Central memory CD8-positive, alpha-beta T cell (primary cell): ENCODE data around the gene PEX14.

Experiments
- ATAC-seq: fragments of 150-1000 bp; cut with Tn5 transposase; replicated peaks from 2 replicates; pipeline ENCODE4 v1.10.0; 2022; ENCODE audit warnings: mild to moderate bottlenecking, moderate FRiP score, moderate number of reproducible peaks; ENCODE audit not compliant: poor library complexity, severe bottlenecking; ENCODE audit errors: extremely low read depth
- DNase-seq, 2 donors: peaks; one replicate each; pipeline ENCODE4 v3.0.0; 2021; ENCODE audit warnings: low spot score in 2 of 2
- H3K27ac Mint-ChIP-seq: one replicate; pipeline ENCODE4 v1.8.0; 2022; ENCODE audit warnings: low read depth, mild to moderate bottlenecking, moderate library complexity, mixed read lengths
- H3K27me3 Mint-ChIP-seq: one replicate; pipeline ENCODE4 v1.8.0; 2022; ENCODE audit warnings: mixed read lengths
- H3K36me3 Mint-ChIP-seq: one replicate; pipeline ENCODE4 v1.8.0; 2022; ENCODE audit warnings: mild to moderate bottlenecking, moderate library complexity, mixed read lengths; ENCODE audit not compliant: insufficient read depth
- H3K4me1 Mint-ChIP-seq: one replicate; pipeline ENCODE4 v1.8.0; 2022; ENCODE audit warnings: mixed read lengths
- H3K4me3 Mint-ChIP-seq: one replicate; pipeline ENCODE4 v1.8.0; 2022; ENCODE audit warnings: mild to moderate bottlenecking, moderate library complexity, mixed read lengths
- H3K9me3 Mint-ChIP-seq: one replicate; pipeline ENCODE4 v1.8.0; 2022; ENCODE audit warnings: mixed read lengths

PEX14 gene

GRCh38 chr1:10602936-10603335 lies 128.2 kb downstream of the PEX14 start:
- Mint-ChIP-seq H3K36me3 (peaks cover 2% of the 10 kb centered on the region), H3K4me1 (no peaks in the 10 kb centered on the region), H3K9me3 (no peaks in the 10 kb centered on the region), H3K4me3 (no peak overlapping the region), H3K27ac (no peak overlapping the region), H3K27me3 (no peaks in the 10 kb centered on the region)
- no peak for DNase-seq
- ATAC-seq, result no peak

- no peak for DNase-seq
- Mint-ChIP-seq H3K36me3 (no peaks in the 10 kb centered on the region), H3K4me3 (no peak overlapping the region), H3K4me1 (no peaks in the 10 kb centered on the region), H3K9me3 (no peaks in the 10 kb centered on the region), H3K27me3 (no peaks in the 10 kb centered on the region), H3K27ac (no peak overlapping the region)
- ATAC-seq, result no peak
Observed at GRCh38 chr1:10604966-10605365, 130.2 kb downstream of the PEX14 start.

GRCh38 chr1:10606064-10606463 lies 131.3 kb downstream of the PEX14 start:
- no peaks in the 10 kb centered on the region for H3K9me3 Mint-ChIP-seq
- no peaks in the 10 kb centered on the region for H3K27me3 Mint-ChIP-seq
- no peak for DNase-seq
- H3K36me3 Mint-ChIP-seq, result no peaks in the 10 kb centered on the region
- ATAC-seq, result no peak
- H3K27ac Mint-ChIP-seq, result no peak overlapping the region
- H3K4me1 Mint-ChIP-seq, result no peaks in the 10 kb centered on the region
- H3K4me3 Mint-ChIP-seq, result no peak overlapping the region

GRCh38 chr1:10607228-10607627 lies 132.5 kb downstream of the PEX14 start:
- no peak overlapping the region for H3K27ac Mint-ChIP-seq
- no peak for ATAC-seq
- H3K4me3 Mint-ChIP-seq, result no peak overlapping the region
- DNase-seq, result no peak
- H3K36me3 Mint-ChIP-seq, result no peaks in the 10 kb centered on the region
- no peaks in the 10 kb centered on the region for H3K4me1 Mint-ChIP-seq
- no peaks in the 10 kb centered on the region for H3K9me3 Mint-ChIP-seq
- no peaks in the 10 kb centered on the region for H3K27me3 Mint-ChIP-seq

- no peak overlapping the region for H3K27ac Mint-ChIP-seq
- H3K9me3 Mint-ChIP-seq, result no peaks in the 10 kb centered on the region
- no peaks in the 10 kb centered on the region for H3K36me3 Mint-ChIP-seq
- no peak for DNase-seq
- no peaks in the 10 kb centered on the region for H3K4me1 Mint-ChIP-seq
- ATAC-seq, result no peak
- H3K27me3 Mint-ChIP-seq, result no peaks in the 10 kb centered on the region
- H3K4me3 Mint-ChIP-seq, result no peak overlapping the region
Observed at GRCh38 chr1:10608690-10609089, 133.9 kb downstream of the PEX14 start.

- ATAC-seq (no peak), DNase-seq (no peak)
- H3K9me3 Mint-ChIP-seq, result no peaks in the 10 kb centered on the region
- H3K27me3 Mint-ChIP-seq, result no peaks in the 10 kb centered on the region
- H3K4me1 Mint-ChIP-seq, result no peaks in the 10 kb centered on the region
- H3K4me3 Mint-ChIP-seq, result no peak overlapping the region
- peaks cover 1% of the 10 kb centered on the region for H3K36me3 Mint-ChIP-seq
- H3K27ac Mint-ChIP-seq, result no peak overlapping the region
Observed at GRCh38 chr1:10610901-10611600, 136.3 kb downstream of the PEX14 start.

- H3K4me1 Mint-ChIP-seq, result no peaks in the 10 kb centered on the region
- peaks cover 3% of the 10 kb centered on the region for H3K36me3 Mint-ChIP-seq
- DNase-seq, result no peak
- no peak overlapping the region for H3K4me3 Mint-ChIP-seq
- H3K9me3 Mint-ChIP-seq, result no peaks in the 10 kb centered on the region
- no peak for ATAC-seq
- no peaks in the 10 kb centered on the region for H3K27me3 Mint-ChIP-seq
- no peak overlapping the region for H3K27ac Mint-ChIP-seq
Observed at GRCh38 chr1:10612436-10613160, 137.8 kb downstream of the PEX14 start.

- Mint-ChIP-seq H3K27ac (no peak overlapping the region), H3K4me1 (no peaks in the 10 kb centered on the region), H3K9me3 (no peaks in the 10 kb centered on the region), H3K4me3 (no peak overlapping the region), H3K36me3 (peaks cover 3% of the 10 kb centered on the region), H3K27me3 (no peaks in the 10 kb centered on the region)
- DNase-seq (no peak), ATAC-seq (no peak)
Observed at GRCh38 chr1:10613340-10613739, 138.6 kb downstream of the PEX14 start.

GRCh38 chr1:10613861-10614260 lies 139.1 kb downstream of the PEX14 start:
- Mint-ChIP-seq H3K27ac (no peak overlapping the region), H3K27me3 (no peaks in the 10 kb centered on the region), H3K4me1 (no peaks in the 10 kb centered on the region), H3K36me3 (peaks cover 3% of the 10 kb centered on the region), H3K9me3 (no peaks in the 10 kb centered on the region), H3K4me3 (no peak overlapping the region)
- ATAC-seq (no peak), DNase-seq (no peak)

GRCh38 chr1:10614377-10615225 lies 139.9 kb downstream of the PEX14 start:
- Mint-ChIP-seq H3K4me1 (no peaks in the 10 kb centered on the region), H3K9me3 (no peaks in the 10 kb centered on the region), H3K4me3 (no peak overlapping the region), H3K36me3 (peaks cover 3% of the 10 kb centered on the region), H3K27ac (no peak overlapping the region), H3K27me3 (no peaks in the 10 kb centered on the region)
- ATAC-seq, result no peak
- no peak for DNase-seq

- Mint-ChIP-seq H3K27me3 (no peaks in the 10 kb centered on the region), H3K36me3 (peaks cover 3% of the 10 kb centered on the region), H3K9me3 (no peaks in the 10 kb centered on the region), H3K4me3 (no peak overlapping the region), H3K4me1 (no peaks in the 10 kb centered on the region), H3K27ac (no peak overlapping the region)
- DNase-seq (no peak), ATAC-seq (no peak)
Observed at GRCh38 chr1:10615332-10615731, 140.6 kb downstream of the PEX14 start.

- H3K27ac Mint-ChIP-seq, result no peak overlapping the region
- H3K9me3 Mint-ChIP-seq, result no peaks in the 10 kb centered on the region
- peaks cover 5% of the 10 kb centered on the region for H3K36me3 Mint-ChIP-seq
- H3K4me1 Mint-ChIP-seq, result no peaks in the 10 kb centered on the region
- H3K4me3 Mint-ChIP-seq, result no peak overlapping the region
- H3K27me3 Mint-ChIP-seq, result no peaks in the 10 kb centered on the region
- ATAC-seq (no peak), DNase-seq (no peak)
Observed at GRCh38 chr1:10615932-10616671, 141.4 kb downstream of the PEX14 start.
